Breast epithelium (tissue), 4 donors: Measurements from ENCODE around the gene KLK15. TPM values are rescaled to one million over a fixed set of nuclear protein-coding genes. Genes with fewer than 3 reads are reported as not detected.
"Not testable (repeated sequence)": the region's sequence is repeated elsewhere in the genome, so short reads cannot be mapped to it uniquely, and the experiment has no call there.

Experiments used
- DNase-seq, 2 donors: peaks; one replicate each; pipeline ENCODE4 v3.0.0-alpha.2; 2019; ENCODE audit warnings: low spot score in 2 of 2
- H3K27ac ChIP-seq, 2 donors: fragments of 200-600 bp; sonication (generic) in 1 of 2; one replicate each; pipeline ENCODE4 v1.5.1; 2016 to 2019; ENCODE audit warnings: mild to moderate bottlenecking in 1 of 2
- H3K27me3 ChIP-seq, 2 donors: fragments of 200-600 bp; sonication (generic) in 1 of 2; one replicate each; pipeline versions ENCODE4 v1.5.1 to v1.6.0; 2017 to 2019; ENCODE audit warnings: control low read depth in 1 of 2, mild to moderate bottlenecking in 1 of 2
- H3K36me3 ChIP-seq: fragments of 200-600 bp; one replicate; pipeline ENCODE4 v1.5.1; 2019
- H3K4me1 ChIP-seq, 2 donors: fragments of 200-600 bp; sonication (generic); one replicate each; pipeline ENCODE4 v1.5.1; 2016 to 2019; ENCODE audit warnings: control low read depth in 1 of 2
- H3K4me3 ChIP-seq, 3 donors: fragments of 200-600 bp; sonication (generic); 1 replicate in 2 of 3; 2 replicates in 1 of 3; pipeline ENCODE4 v1.5.1; 2016 to 2019; ENCODE audit warnings: mild to moderate bottlenecking in 3 of 3, moderate library complexity in 2 of 3
- H3K9me3 ChIP-seq, 2 donors: fragments of 200-600 bp; sonication (generic) in 1 of 2; one replicate each; pipeline ENCODE4 v1.5.1; 2016 to 2019; ENCODE audit warnings: control low read depth in 1 of 2
- POLR2A ChIP-seq: fragments of 450-650 bp; IDR thresholded peaks from one replicate; pipeline ENCODE4 v1.6.1; 2016; ENCODE audit warnings: antibody characterized with exemption, mild to moderate bottlenecking, moderate library complexity
- POLR2AphosphoS5 ChIP-seq, 3 donors: sonication (generic); formaldehyde crosslinking; IDR thresholded peaks; one replicate each; pipeline ENCODE4 v1.6.1; 2017; ENCODE audit warnings: antibody characterized with exemption in 3 of 3
- intact Hi-C: fragments of 100-400 bp; cut with DNase I; formaldehyde crosslinking; loops from one replicate; pipeline ENCODE4 v1.15.1; 2023; ENCODE audit warnings: low total_unique reads
- total RNA-seq, 3 donors: library from RNA; depleted of rRNA; stranded (reverse); fragments of >200 nt; gene quantifications; one replicate each; pipeline ENCODE4 v1.1.0, GENCODE V29; 2016
- TF ChIP-seq, protein P1 (sequence below), 3 donors: fragments of 450-650 bp; IDR thresholded peaks; one replicate each; pipeline ENCODE4 v1.5.1; 2016 to 2017; ENCODE audit warnings: antibody characterized with exemption in 3 of 3, mild to moderate bottlenecking in 3 of 3, moderate library complexity in 3 of 3

The KLK15 gene
- total RNA-seq, 3 donors from 2014 or later: not detected

DNA sequence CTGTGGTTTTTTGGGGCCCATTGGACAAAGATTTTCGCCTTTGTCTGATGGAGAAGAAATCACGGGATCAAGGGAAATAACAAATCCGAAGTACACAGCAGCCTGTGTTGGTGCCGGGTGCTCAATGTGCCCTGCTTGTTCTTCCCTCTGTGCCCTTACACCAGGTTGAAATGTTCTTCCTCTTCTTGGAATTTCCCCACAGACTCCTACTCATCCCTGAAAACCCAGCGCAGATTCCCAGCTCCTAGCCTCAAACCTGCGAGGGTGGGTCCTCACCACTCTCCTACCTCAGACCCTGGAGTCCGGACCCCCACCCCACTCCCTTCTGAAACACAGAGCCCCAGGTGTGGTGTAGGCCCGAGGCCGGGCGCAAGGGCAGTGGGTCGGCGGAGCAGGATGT is 48.0 kb downstream of the KLK15 start:
- intact Hi-C loops: no loop called here
- TF ChIP-seq POLR2A (no peak), POLR2AphosphoS5 (IDR thresholded peaks at IDR 0.05) (no peak)
- TF ChIP-seq, protein P1, sequence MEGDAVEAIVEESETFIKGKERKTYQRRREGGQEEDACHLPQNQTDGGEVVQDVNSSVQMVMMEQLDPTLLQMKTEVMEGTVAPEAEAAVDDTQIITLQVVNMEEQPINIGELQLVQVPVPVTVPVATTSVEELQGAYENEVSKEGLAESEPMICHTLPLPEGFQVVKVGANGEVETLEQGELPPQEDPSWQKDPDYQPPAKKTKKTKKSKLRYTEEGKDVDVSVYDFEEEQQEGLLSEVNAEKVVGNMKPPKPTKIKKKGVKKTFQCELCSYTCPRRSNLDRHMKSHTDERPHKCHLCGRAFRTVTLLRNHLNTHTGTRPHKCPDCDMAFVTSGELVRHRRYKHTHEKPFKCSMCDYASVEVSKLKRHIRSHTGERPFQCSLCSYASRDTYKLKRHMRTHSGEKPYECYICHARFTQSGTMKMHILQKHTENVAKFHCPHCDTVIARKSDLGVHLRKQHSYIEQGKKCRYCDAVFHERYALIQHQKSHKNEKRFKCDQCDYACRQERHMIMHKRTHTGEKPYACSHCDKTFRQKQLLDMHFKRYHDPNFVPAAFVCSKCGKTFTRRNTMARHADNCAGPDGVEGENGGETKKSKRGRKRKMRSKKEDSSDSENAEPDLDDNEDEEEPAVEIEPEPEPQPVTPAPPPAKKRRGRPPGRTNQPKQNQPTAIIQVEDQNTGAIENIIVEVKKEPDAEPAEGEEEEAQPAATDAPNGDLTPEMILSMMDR (IDR thresholded peaks at IDR 0.05): no peak
- Histone ChIP-seq H3K4me3 (no peak overlapping the region), H3K4me1 (no peaks in the 10 kb centered on the region), H3K27ac (no peak overlapping the region), H3K9me3 (no peaks in the 10 kb centered on the region), H3K36me3 (no peaks in the 10 kb centered on the region), H3K27me3 (peaks cover 0 to 22% of the 10 kb centered on the region in 2 donors)
- DNase-seq: no peak

DNA sequence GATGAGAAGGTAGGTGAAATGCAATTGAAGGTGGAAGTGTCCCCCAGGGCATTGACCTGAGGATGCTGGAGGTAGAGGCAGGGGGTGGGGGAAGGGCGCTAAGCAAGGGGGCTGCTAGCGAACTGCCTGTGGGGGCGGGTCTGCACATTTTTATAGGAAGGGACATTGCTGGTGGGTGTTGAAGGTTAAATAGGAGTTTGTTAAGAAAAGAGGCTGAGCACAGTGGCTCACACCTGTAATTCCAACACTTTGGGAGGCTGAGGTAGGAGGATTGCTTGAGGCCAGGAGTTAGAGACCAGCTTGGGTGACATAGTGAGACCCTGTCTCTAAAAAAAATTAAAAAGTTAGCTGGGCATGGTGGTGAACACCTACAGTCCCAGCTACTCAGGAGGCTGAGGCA is 48.7 kb downstream of the KLK15 start:
- H3K27me3 ChIP-seq: peaks cover 0 to 28% of the 10 kb centered on the region in 2 donors
- H3K27ac ChIP-seq: no peak overlapping the region
- H3K9me3 ChIP-seq: no peaks in the 10 kb centered on the region
- TF ChIP-seq, protein P1 (IDR thresholded peaks at IDR 0.05): no peak
- H3K4me3 ChIP-seq: no peak overlapping the region
- no peaks in the 10 kb centered on the region for H3K4me1 ChIP-seq
- DNase-seq: no peak
- intact Hi-C loops: no loop called here
- no peaks in the 10 kb centered on the region for H3K36me3 ChIP-seq

- DNase-seq, intact Hi-C loops, H3K36me3 ChIP-seq, H3K4me1 ChIP-seq, H3K4me3 ChIP-seq, H3K27ac ChIP-seq, H3K9me3 ChIP-seq: not testable (repeated sequence)
- peaks cover 0 to 37% of the 10 kb centered on the region in 2 donors for H3K27me3 ChIP-seq
These were observed 49.6 kb downstream of the KLK15 start for GRCh38 chr19:50783848-50784152.

GRCh38 chr19:50780753-50781435 is 52.5 kb downstream of the KLK15 start:
- DNase-seq: no peak
- Histone ChIP-seq H3K9me3 (peaks cover 6 to 7% of the 10 kb centered on the region in 2 donors), H3K36me3 (no peaks in the 10 kb centered on the region), H3K4me1 (no peaks in the 10 kb centered on the region), H3K27me3 (peaks cover 0 to 58% of the 10 kb centered on the region in 2 donors), H3K27ac (no peak overlapping the region), H3K4me3 (no peak overlapping the region)
- intact Hi-C loops: no loop called here
- no peak for TF ChIP-seq POLR2A
- no peak for TF ChIP-seq POLR2AphosphoS5 (IDR thresholded peaks at IDR 0.05)
- TF ChIP-seq, protein P1 (IDR thresholded peaks at IDR 0.05): no peak

- Histone ChIP-seq H3K4me1 (no peaks in the 10 kb centered on the region), H3K9me3 (peaks cover 6 to 7% of the 10 kb centered on the region in 2 donors), H3K4me3 (no peak overlapping the region), H3K36me3 (no peaks in the 10 kb centered on the region), H3K27me3 (peaks cover 0 to 63% of the 10 kb centered on the region in 2 donors), H3K27ac (no peak overlapping the region)
- intact Hi-C loops: no loop called here
- DNase-seq: no peak
- no peak for TF ChIP-seq POLR2AphosphoS5 (IDR thresholded peaks at IDR 0.05)
- TF ChIP-seq POLR2A: no peak
- TF ChIP-seq, protein P1 (IDR thresholded peaks at IDR 0.05): no peak
These were observed 53.6 kb downstream of the KLK15 start for GRCh38 chr19:50779504-50780457.
